GM18526 (cell line): ENCODE data around the gene TMA7.

Experiments used
- POLR2A ChIP-seq: IDR thresholded peaks from 3 replicates; pipeline ENCODE4 v1.6.1; 2011; ENCODE audit not compliant: insufficient read length; ENCODE audit errors: extremely low read depth

Gene TMA7

DNA sequence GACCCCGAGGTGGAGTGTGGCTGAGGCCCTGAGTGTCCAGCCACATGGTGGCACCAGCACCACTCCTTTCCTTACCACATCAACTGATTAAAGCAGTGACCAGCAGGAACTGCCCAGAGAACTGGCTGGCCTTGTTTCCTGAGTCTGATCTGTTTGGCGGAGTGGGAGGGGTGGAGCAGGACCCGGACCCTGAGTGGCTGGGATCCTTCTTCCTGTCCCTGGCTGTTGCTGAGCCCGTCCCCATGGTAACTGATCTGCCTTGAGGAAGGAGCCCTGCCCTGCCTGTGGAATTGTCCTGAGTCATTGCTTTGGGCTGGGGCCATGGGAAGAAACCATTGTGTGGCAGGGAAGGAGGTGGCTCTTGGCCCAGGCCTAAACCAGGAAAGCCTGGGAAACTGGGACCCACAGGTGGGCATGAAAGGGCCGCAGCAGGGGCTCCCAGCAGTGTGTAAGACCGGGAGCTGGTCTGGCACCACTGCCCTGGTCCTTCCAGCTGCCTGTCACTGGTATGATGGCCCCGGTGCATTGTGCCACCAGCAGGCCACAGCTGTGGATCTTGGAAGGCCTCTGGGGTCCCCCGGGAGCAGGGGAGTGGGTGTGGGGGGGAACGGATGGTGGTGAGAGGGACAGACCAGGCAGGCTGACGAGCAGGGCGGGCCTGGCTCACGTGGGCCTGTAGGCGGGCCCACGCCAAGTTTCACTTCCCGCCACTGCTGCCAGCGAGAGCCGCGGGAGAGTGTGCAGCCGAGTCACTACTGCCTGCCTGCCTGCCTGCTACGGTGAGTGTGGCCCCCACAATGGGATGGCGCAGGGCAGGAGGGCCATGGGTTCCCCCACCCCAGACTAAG is 25.7 kb downstream of the TMA7 start:
- peak; percentile 97 for TF ChIP-seq POLR2A

DNA sequence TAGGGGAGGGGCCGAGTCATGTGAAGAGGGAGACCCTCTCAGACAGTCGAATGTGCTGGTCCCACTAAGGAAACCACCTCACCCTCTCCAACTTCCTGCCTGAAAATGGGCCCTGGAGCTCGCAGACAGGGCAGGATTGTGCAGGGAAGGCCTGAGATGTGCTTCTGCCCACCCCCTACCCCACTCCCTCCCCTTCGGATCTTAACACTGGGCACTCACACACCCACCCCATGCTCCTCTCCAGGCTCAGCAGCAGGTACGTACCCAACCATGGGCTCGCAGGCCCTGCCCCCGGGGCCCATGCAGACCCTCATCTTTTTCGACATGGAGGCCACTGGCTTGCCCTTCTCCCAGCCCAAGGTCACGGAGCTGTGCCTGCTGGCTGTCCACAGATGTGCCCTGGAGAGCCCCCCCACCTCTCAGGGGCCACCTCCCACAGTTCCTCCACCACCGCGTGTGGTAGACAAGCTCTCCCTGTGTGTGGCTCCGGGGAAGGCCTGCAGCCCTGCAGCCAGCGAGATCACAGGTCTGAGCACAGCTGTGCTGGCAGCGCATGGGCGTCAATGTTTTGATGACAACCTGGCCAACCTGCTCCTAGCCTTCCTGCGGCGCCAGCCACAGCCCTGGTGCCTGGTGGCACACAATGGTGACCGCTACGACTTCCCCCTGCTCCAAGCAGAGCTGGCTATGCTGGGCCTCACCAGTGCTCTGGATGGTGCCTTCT is 26.5 kb downstream of the TMA7 start:
- no peak for TF ChIP-seq POLR2A

DNA sequence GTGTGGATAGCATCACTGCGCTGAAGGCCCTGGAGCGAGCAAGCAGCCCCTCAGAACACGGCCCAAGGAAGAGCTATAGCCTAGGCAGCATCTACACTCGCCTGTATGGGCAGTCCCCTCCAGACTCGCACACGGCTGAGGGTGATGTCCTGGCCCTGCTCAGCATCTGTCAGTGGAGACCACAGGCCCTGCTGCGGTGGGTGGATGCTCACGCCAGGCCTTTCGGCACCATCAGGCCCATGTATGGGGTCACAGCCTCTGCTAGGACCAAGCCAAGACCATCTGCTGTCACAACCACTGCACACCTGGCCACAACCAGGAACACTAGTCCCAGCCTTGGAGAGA is 27.0 kb downstream of the TMA7 start:
- TF ChIP-seq POLR2A: no peak

DNA sequence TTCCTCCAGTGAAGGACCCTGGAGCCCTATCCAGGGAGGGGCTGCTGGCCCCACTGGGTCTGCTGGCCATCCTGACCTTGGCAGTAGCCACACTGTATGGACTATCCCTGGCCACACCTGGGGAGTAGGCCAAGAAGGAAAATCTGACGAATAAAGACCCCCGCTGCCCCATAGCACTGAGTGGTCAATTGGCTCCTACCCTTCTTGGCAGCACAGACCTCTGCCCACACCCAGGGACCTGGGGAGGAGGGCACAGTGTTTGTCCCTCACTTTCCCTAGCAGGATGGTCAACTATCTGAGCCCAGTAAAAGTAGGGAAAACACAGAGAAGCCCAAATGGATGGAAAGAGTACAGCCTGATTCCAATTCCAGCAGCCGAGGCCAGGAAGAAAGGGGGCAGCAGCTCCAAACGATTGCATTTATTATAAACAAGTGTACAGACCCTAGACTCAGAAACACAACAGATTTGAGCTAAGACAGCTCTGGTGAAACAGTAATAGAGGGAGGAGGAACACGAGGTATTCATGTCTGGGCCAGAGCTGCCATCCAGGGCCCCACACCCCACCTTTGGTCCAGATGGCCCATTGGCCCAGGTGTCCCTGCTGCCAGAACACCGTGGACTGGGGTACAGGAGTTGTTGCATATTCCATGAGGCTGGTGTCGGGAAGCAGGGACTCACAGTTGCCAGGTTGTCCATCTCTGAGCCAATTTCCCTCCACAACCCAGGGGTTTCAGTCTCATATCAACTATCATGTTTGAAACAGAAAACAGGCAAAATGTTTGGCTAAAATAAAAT is 27.6 kb downstream of the TMA7 start:
- no peak for TF ChIP-seq POLR2A

DNA sequence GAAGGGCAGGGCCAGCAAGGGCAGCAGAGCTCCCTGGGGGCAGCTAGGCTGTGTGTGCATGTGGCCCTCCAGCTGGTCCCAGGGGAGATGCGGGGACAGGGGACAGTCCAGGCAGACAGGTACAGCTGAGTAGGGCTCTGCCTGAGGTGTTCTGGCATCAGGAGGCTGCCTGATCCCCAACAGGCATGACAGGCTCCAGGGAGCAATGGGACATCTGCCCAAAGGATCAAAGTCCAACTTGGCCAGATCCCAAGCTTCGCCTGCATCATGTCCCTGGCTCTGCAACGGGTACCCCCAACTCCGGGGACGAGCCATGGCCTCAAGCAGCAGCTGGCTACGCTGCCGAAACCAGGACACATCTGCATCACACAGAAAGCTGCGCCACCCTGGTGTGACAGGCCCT is 28.3 kb downstream of the TMA7 start:
- TF ChIP-seq POLR2A: no peak

DNA sequence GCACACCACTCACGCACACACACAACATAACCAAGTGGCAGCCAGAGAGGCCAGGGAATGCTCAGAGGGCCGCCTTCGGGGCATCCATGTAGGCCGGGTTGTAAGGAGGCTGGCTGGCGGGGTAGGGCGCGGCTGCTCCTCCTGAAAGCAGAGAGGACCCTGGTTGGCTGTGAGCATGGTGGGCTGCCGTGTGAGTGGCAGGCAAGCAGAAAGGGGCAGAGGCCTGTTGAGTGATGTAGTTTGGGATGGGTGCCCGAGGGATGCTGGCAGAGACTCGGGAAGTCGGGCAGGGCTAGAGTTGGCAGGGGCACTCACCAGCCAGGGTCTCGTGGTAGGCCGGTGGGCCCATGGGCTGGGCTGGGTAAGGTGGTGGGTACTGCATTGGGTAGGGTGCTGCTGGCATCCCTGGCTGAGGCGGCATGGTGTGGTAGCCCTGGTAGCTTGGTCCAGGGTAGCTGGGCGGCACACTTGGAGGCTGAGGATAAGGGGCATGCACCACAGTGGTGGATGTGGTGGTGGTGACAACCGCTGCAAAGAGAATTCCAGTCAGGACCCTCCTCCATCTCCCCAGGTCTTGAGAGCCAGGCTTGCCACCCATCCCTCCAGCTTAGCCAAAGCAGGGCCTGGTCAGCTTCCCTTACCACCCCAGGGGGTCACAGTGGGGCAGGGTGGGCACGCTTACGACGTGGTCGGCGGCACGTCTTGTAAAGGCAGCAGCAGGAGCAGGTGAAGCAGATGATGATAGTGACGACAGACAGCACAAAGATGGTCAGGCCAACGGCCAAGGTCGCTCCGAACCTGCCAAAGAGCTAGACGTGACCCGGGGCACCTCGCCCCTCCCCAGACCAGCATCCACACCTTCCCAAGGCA is 29.2 kb downstream of the TMA7 start:
- peak; percentile 16 for TF ChIP-seq POLR2A

DNA sequence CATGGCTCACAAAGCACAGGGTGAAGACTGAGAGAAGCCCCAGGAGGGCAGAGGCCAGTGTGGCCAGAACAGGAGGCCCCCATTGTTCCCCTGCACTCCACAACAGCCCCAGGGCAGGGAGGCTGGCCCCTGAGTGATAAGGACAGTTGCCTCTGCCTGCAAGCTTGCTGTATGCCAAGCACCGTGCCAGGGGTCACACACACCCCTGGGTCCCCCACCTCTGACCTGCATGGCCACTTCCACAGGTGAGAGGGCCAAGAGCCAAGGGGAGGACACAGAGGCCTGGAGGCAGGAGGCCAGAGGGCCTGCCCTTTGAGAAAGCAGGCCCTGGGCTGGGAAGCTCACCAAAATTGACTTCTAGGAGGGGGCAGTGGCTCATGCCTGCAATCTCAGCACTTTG is 30.2 kb downstream of the TMA7 start:
- TF ChIP-seq POLR2A: no peak

DNA sequence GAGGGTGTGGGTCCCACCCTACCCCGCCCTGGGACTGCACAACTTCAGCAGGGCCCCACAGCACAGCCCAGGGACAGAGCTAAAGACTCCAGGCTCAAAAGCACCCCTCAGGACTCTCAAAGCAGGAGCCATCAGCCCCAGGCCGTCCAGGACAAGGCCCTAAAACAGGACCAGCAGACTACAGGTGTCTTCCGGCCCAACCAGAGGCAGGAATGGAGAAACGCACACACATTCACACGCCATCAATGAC is 32.5 kb downstream of the TMA7 start:
- no peak for TF ChIP-seq POLR2A

DNA sequence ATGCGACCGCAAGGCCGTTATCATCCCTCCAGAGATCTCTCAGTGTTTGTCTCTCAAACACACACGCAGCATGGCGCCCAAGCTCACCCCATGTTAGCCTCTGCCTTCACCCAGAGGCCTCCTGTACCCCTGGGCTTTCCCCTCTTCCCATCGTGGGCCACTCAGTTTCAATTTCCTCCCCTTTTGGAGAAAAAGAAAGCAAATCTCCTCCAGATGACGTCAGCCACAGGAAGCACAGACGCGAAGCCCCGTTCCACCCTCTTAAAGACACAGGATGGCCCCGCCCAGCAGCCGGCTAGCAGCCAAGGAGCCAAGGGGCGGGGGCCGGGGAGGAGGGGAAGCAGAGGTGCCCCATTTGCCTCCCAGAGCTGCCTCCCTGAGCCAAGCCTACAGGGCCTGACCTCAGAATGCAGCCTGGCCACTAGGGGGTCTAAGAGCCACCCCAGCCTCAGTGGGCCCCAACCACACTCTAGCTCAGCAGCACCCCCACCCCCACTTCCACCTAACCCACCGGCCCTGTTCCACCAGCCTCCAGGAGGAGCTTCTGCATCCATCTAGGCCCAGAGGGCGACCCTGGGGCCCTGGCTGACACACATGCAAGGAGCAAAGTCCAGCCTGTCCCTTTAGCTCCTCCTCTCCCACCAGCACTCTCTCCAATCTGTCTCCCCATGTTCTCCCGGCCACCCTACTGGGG is 33.0 kb downstream of the TMA7 start:
- peak; percentile 87 for TF ChIP-seq POLR2A

DNA sequence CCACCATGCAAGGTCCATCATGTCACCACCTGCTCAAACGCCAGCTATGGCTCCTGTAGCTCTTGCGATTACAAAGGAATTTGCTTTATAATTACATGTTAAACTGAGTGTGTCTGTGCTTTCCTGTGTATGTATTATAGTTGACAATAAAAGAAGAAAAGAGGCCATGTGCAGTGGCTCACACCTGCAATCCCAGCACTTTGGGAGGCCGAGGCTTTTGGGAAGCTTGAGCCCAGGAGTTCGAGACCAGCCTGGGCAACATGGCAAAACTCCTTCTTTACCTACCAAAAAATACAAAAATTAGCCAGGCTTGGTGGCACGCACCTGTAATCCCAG is 33.5 kb downstream of the TMA7 start:
- TF ChIP-seq POLR2A: no peak

DNA sequence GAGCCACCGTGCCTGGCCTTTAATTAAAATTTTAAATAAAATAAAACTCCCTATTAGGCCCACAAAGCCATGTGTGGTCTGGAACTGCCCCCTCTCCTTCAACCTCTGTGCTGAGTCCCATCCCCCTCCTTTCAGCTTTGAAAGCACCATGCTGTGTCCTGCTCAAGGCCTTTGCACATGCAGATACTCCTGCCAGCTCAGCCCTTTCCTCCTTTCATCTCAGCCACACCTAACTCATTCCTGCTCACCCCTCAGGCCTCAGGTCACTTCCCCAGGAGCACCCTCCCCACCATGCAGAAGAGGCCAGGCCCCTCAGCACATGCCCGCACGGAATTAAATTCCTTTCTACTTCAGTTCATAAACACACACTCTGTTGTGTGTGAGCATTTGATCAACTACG is 34.6 kb downstream of the TMA7 start:
- TF ChIP-seq POLR2A: no peak

DNA sequence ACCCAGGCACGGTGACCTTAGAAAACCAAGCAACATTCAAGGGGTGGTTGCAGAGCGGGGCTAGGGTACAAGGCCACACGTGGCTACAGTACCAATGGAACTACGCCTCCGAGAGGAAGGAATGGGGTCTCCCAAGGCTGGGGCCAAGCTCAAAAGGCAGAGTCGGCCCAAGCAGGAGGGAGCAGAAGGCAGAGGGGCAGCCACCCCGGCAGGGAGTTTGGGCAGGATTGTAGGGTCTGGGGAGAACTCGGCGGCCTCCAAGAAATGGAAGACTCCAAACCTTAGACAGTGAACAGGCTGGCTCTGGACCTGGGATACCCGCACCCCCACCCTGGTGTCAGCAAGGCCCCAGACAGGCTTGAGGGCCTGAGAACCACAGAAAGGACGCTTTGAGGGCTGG is 35.1 kb downstream of the TMA7 start:
- no peak for TF ChIP-seq POLR2A

DNA sequence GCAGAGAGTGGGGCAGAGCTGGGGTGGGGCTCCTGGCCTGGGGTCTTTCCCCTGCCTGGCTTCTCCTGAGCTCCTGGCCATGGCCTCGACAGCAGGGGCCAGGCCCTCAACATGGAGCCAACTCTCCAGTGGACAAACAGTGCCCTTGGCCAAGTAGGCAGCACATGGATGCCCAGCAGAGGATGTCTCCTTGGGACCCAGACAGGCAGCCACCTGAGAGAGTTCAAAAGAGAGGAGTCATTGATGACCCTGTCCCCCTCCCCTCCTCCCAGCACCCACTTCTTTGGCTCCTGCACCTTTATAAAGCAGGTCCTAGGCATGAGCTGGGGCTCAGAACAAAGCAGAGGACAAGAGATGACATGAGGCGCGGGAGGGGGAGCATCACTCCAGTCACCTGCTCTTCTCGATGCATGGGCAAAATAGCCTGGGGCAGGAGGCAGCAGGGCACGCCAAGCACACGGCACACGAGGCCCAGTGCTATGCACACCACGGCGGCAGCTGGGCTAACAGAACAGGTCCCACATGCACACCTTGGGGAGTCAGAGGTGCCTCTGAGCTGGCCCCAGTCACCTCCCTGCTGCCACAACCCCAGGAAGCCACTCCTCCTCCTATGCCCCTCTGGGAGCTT is 36.5 kb downstream of the TMA7 start:
- no peak for TF ChIP-seq POLR2A

DNA sequence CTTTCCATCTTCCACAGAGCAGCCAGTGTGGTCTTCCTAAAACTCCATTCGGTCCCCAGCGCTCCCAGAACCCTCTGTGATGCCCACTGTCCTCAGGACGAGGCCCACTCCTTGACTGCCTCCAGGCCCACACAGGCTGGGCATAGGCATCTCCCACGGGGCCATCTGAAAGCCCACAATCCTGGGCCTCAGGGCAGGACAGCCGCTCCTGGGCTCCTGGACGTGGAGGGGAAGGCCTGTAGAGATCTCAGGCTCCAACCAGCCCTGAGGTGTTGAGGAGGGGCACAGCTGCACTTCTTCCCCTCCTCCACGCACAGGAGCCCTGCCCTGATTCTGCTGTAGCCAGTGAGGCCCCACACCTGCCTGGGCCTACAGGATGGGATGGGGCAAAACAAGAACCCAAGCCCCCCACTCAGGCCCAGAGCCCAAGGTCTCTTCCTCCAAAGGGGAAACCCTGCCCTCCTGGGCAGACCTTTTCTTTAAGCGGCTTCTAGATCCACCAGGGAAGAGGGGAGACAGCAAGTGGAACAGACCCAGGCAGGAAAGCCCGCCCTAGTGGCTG is 38.0 kb downstream of the TMA7 start:
- no peak for TF ChIP-seq POLR2A
